ENCODE data around the gene ODF4. TPM values are rescaled to one million over a fixed set of nuclear protein-coding genes. Genes with fewer than 3 reads are reported as not detected.
A peak's percentile ranks its signal among the peaks of the same experiment; 100 is the strongest.

Gene ODF4
- total and polyA plus RNA-seq, 2 of the 4 experiments (the other 2 are of a cell fraction) = not detected

- no peak overlapping the region for H4K5ac ChIP-seq (ENCODE audit: low read depth, low read length)
- no peak overlapping the region for H3K9ac ChIP-seq (ENCODE audit: low read depth, low read length)
- no peak overlapping the region for H3K4me2 ChIP-seq (ENCODE audit: low read depth, low read length)
- intact Hi-C loops (cut with micrococcal nuclease) = no loop called here
- H2BK20ac ChIP-seq (ENCODE audit: low read depth, low read length) = no peak overlapping the region
- no peak overlapping the region for H3K27ac ChIP-seq (ENCODE audit: insufficient read depth, low read length)
- WGBS, 2 experiments (ENCODE audit: extremely low coverage in 2 of 2, insufficient read length in 1 of 2) = 90% methylated on average over 4 of the region's 9 CpGs; no CpG with 5 or more reads in 1 of the 2 experiments
- ChIA-PET CTCF (interaction anchor here (1.7 kb wide), 1 partner anchor 175 kb away, joined by 7 read pairs; the partner anchor contains the start of gene ALOXE3), POLR2A (ENCODE audit: unreplicated experiment) (no interaction called here)
- H3K18ac ChIP-seq (ENCODE audit: low read depth, low read length) = no peak overlapping the region
- no TSS peak for BruUV-seq (replicated peaks)
- H2BK120ac ChIP-seq (ENCODE audit: low read depth, low read length) = no peak overlapping the region
- H4K91ac ChIP-seq (ENCODE audit: insufficient read depth, low read depth, low read length) = no peak overlapping the region
- H3K9me1 ChIP-seq (ENCODE audit: insufficient read depth, low read length) = peaks cover 18% of the 10 kb centered on the region
- H3K14ac ChIP-seq (replicated peaks; ENCODE audit: low read depth, low read length) = no peak overlapping the region
- no peaks in the 10 kb centered on the region for H3K9me3 ChIP-seq (ENCODE audit: control insufficient read depth, insufficient read depth, low read length)
- H3K23ac ChIP-seq (ENCODE audit: low read depth, low read length) = no peak overlapping the region
- no peak overlapping the region for H3K56ac ChIP-seq (ENCODE audit: extremely low read depth, insufficient read depth, low read length)
- H4K20me1 ChIP-seq (ENCODE audit: insufficient read depth, low read length) = peaks cover 2% of the 10 kb centered on the region; the same call in 1 of the 2 replicates
- H2BK15ac ChIP-seq (ENCODE audit: low read depth, low read length) = no peak overlapping the region
- no peak overlapping the region; a peak in 1 of 4 replicates for H4K8ac ChIP-seq (ENCODE audit: low read depth in 2 of 2, low read length in 2 of 2)
- H3K79me1 ChIP-seq (ENCODE audit: low read depth in 1 of 2, low read length in 2 of 2) = peaks cover 12 to 33% of the 10 kb centered on the region in 2 experiments
- TF ChIP-seq MAFK (IDR thresholded peaks at IDR 0.05; ENCODE audit: low read depth, low read length) (no peak), MXI1 (IDR thresholded peaks at IDR 0.05; ENCODE audit: borderline replicate concordance, low read depth, low read length) (no peak)
- ATAC-seq (ENCODE audit: low read depth) (no peak), DNase-seq (no peak)
- H3K4ac ChIP-seq (ENCODE audit: low read depth, low read length) = no peak overlapping the region
- H2AK9ac ChIP-seq (replicated peaks; ENCODE audit: low read depth, low read length, poor library complexity) = peak overlapping the region; percentile 35
- dilution Hi-C loops (cut with HindIII; ENCODE audit: low sequenced_read_pairs, unreplicated experiment) = no loop called here
- no peaks in the 10 kb centered on the region for H3K27me3 ChIP-seq (ENCODE audit: control insufficient read depth, insufficient read depth, low read length)
- H2BK5ac ChIP-seq (ENCODE audit: low read depth, low read length, poor library complexity, severe bottlenecking) = no peak overlapping the region
- H3K36me3 ChIP-seq (ENCODE audit: control insufficient read depth, insufficient read depth, low read length) = no peaks in the 10 kb centered on the region
- H2AK5ac ChIP-seq (ENCODE audit: low read depth, low read length) = no peak overlapping the region; the same call in 1 of the 2 replicates
- peaks cover 6% of the 10 kb centered on the region for H3K4me1 ChIP-seq (ENCODE audit: control insufficient read depth, insufficient read depth, low read length)
- in situ Hi-C loops (cut with MboI; ENCODE audit: low sequenced_read_pairs) = no loop called here
- H3K4me3 ChIP-seq (ENCODE audit: insufficient read depth, low read depth, low read length) = no peak overlapping the region
- peak overlapping the region; percentile 99 for H2AFZ ChIP-seq (replicated peaks; ENCODE audit: low read length, poor library complexity)
Observed at GRCh38 chr17:8294361-8294760, 45.3 kb upstream of the ODF4 start.
